H1 (cell line): ENCODE measurements around the gene SSH2.

Source experiments
- CBX8 ChIP-seq: fragments of 300-800, 300-1000 bp; sonication (generic); IDR thresholded peaks from 2 replicates; pipeline ENCODE4 v1.7.1; 2016; ENCODE audit warnings: low read depth, low read length, borderline replicate concordance
- CREB1 ChIP-seq: IDR thresholded peaks from 2 replicates; pipeline ENCODE4 v1.6.1; 2012; ENCODE audit warnings: inconsistent platforms
- CTCF ChIP-seq, 3 experiments: IDR thresholded peaks; 1 replicate in 2 of 3; 2 replicates in 1 of 3; pipeline versions ENCODE4 v1.5.1 to v1.6.1; 2011; ENCODE audit warnings: low read length in 3 of 3, mild to moderate bottlenecking in 3 of 3, inconsistent platforms in 2 of 3, low read depth in 1 of 3, moderate library complexity in 1 of 3; ENCODE audit not compliant: insufficient read depth in 1 of 3; ENCODE audit errors: control extremely low read depth in 1 of 3
- EP300 ChIP-seq, 2 experiments: IDR thresholded peaks; 1 replicate in 1 of 2; 2 replicates in 1 of 2; pipeline ENCODE4 v1.6.1; 2011 to 2012; ENCODE audit warnings: low read depth in 2 of 2, low read length in 2 of 2, mild to moderate bottlenecking in 2 of 2, borderline replicate concordance in 1 of 2, inconsistent platforms in 1 of 2, moderate library complexity in 1 of 2
- EZH2 ChIP-seq: fragments of 200-600 bp; sonication (generic); IDR thresholded peaks from 2 replicates; pipeline ENCODE4 v1.7.1; 2012; ENCODE audit warnings: low read depth, mild to moderate bottlenecking, moderate library complexity, low read length, inconsistent platforms; ENCODE audit not compliant: severe bottlenecking
- POLR2AphosphoS5 ChIP-seq: IDR thresholded peaks from 2 replicates; pipeline ENCODE4 v1.6.1; 2011; ENCODE audit warnings: low read depth, low read length
- SP1 ChIP-seq: IDR thresholded peaks from 2 replicates; pipeline ENCODE4 v1.6.1; 2011; ENCODE audit warnings: low read depth, low read length
- USF2 ChIP-seq: IDR thresholded peaks from 2 replicates; pipeline ENCODE4 v1.6.1; 2011; ENCODE audit warnings: low read length, improper control_type of control experiment

GRCh38 chr17:29903471-29903870, 26.6 kb downstream of the SSH2 start:
- TF ChIP-seq POLR2AphosphoS5 (no peak), USF2 (no peak), CTCF (IDR thresholded peaks at IDR 0.05; ENCODE audit: control extremely low read depth in 1 of 3, insufficient read depth in 1 of 3, low read depth in 1 of 3, low read length in 3 of 3) (no peak), SP1 (no peak), CBX8 (no peak), EZH2 (no peak), EP300 (IDR thresholded peaks at IDR 0.05; ENCODE audit: borderline replicate concordance in 1 of 2, low read depth in 2 of 2, low read length in 2 of 2) (no peak), CREB1 (no peak)
